Measurements from ENCODE around the gene GAS7.

The GAS7 gene

GRCh38 chr17:10177913-10178505, 20.4 kb downstream of the GAS7 start:
- H3K4me3 ChIP-seq (ENCODE audit: low read depth, low read length), result no peak overlapping the region
- TF ChIP-seq CTCF (IDR thresholded peaks at IDR 0.05; ENCODE audit: low read depth, low read length), result no peak

- no peak overlapping the region for H3K4me3 ChIP-seq (ENCODE audit: low read depth, low read length)
- no peak for TF ChIP-seq CTCF (IDR thresholded peaks at IDR 0.05; ENCODE audit: low read depth, low read length)
Observed at GRCh38 chr17:10177131-10177912, 21.1 kb downstream of the GAS7 start.

DNA sequence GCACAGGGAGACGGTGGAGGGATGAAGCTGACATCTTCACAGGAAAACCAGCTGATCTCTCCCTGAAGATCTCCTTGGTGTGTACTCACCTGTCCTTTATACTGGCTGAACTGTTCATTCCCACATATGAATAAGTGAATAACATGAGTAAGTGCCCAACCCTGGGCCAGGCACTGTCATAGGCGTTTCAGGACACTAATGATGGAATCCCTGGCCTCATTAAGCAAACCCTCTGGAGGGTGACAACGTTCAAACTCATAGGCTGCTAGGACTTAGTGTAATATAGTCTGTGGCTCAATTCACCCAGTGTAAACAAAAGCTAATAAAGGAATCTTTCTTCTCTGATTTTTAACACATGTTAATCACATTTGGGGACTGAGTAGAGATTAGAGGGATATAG, 24.5 kb downstream of the GAS7 start:
- no peak overlapping the region for H3K4me3 ChIP-seq (ENCODE audit: low read depth, low read length)
- TF ChIP-seq CTCF (IDR thresholded peaks at IDR 0.05; ENCODE audit: low read depth, low read length), result no peak

DNA sequence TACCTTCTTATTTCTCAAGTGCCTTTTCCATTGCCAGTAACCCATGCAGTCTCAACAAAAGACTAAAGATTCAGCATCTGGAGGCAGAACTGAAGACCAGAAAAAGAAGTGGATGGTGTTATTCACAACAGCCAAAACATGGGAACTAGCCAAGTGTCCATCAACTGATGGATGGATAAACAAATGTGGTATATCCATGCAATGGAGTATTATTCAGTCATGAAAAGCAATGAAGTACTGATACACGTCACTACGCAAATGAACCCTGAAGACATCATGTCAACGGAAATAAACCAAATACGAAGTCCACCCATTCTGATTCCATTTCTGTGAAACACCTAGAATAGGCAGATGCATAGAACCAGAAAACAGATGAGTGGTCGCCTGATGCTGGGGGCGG, 25.6 kb downstream of the GAS7 start:
- no peak for TF ChIP-seq CTCF (IDR thresholded peaks at IDR 0.05; ENCODE audit: low read depth, low read length)

GRCh38 chr17:10172241-10172741, 26.1 kb downstream of the GAS7 start:
- no peak for TF ChIP-seq CTCF (IDR thresholded peaks at IDR 0.05; ENCODE audit: low read depth, low read length)
- no peak overlapping the region for H3K4me3 ChIP-seq (ENCODE audit: low read depth, low read length)

More for the DNA sequence above, 25.6 kb downstream of the GAS7 start:
- no peak overlapping the region for H3K4me3 ChIP-seq (ENCODE audit: low read depth, low read length)

DNA sequence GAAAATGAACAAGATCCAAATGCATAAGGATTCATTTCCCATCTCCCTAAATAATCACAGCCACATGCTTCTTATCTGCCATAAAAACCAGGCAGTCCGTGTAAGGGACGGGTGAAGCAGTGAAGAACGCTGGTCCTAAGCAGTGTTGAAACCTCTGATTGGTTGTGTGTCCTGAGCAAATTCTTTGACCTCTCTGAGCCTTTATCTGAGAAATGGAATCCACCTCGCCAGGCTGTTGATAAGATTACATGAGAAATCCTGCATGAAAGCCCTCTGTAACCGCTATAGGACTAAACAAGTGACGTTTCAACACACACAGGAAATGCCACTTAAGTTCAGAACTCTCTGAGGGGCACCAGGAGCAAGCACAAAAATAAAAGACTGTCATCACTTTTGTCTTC, 26.8 kb downstream of the GAS7 start:
- H3K4me3 ChIP-seq (ENCODE audit: low read depth, low read length), result no peak overlapping the region
- TF ChIP-seq CTCF (IDR thresholded peaks at IDR 0.05; ENCODE audit: low read depth, low read length), result no peak

DNA sequence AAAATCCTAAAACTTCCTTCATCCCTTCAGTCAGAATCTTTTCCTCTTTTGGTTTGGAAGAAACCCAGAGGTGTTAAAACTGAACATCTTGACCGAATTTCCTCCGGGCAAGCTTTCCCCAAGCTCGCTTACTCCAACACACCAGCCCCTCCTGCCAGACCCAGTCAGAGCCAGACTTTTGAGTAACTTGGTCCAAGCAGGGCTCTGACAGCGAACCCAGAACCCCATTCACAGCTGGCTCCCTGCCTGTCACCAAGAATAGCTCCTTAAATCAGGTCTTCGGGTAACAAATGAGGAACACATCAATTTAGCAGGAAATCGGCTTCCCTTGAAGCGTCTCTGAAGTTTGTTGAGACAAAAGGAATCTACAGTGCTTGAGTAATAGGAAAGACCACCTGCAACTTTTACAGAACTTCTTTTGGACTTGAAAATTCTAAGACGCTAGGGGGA, 27.3 kb downstream of the GAS7 start:
- no peak overlapping the region for H3K4me3 ChIP-seq (ENCODE audit: low read depth, low read length)
- no peak for TF ChIP-seq CTCF (IDR thresholded peaks at IDR 0.05; ENCODE audit: low read depth, low read length)
